ENCODE results near the gene CREG1.

CREG1 gene

DNA sequence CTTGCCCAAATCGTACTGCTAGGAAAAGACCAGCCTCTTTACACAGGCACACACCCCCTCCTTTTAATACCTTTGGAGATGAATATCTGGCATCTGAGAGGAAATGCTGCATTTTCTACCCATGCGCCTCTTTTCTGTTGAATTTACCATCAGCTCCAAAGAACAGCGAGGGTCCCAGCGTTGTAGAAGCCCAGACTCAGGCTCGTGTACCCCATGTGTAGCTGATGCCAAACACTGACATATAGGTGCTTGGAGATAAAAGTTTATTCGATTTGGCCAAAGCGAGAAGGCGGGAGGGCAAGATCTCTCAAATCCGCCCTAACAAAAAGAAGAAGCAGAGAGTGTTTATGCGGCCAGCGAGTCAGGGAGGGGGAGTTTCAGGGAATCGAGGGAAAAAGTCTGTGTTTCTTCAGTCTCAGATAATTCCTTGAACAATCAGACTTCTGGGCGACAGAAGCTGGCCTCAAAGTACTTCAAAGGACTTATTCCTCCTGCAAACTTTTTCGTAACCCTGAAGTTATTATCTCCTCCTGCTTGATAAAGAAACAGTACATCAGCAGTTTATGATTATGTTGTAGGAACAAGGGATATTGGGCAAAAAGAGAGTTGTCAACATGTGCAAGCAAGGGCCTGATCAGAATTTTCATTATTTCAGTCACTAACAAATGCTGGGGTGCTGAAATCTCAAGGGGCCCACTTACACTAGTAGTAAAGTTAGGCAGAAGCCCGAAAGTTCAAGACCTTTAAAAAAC is 642 bp upstream of the CREG1 start (continued):
- TF ChIP-seq ZBTB8A (tag by site-specific recombination; IDR thresholded peaks at IDR 0.05), result peak; percentile 10; the same call in 1 of the 2 replicates
- TF ChIP-seq ZNF341 (tag by site-specific recombination; IDR thresholded peaks at IDR 0.05; ENCODE audit: low read depth), result 0 out of 2 replicates have a peak, but pooled peaks have one; percentile 41
- TF ChIP-seq ZNF791 (tag by site-specific recombination; IDR thresholded peaks at IDR 0.05), result no peak
- TF ChIP-seq KLF16 (tag by site-specific recombination; IDR thresholded peaks at IDR 0.05), result no peak
- peak; percentile 78 for TF ChIP-seq ZBTB17 (tag by site-specific recombination; IDR thresholded peaks at IDR 0.05)
- 0 out of 2 replicates have a peak, but pooled peaks have one; percentile 63 for TF ChIP-seq ZNF501 (tag by site-specific recombination; IDR thresholded peaks at IDR 0.05)
- no peak for TF ChIP-seq ZNF76 (tag by site-specific recombination; IDR thresholded peaks at IDR 0.05; ENCODE audit: borderline replicate concordance, low read depth)
- TF ChIP-seq HOXC10 (CRISPR knock-in tag; IDR thresholded peaks at IDR 0.05), result no peak
- peak; percentile 49; the same call in 1 of the 2 replicates for TF ChIP-seq ZNF398 (tag by site-specific recombination; IDR thresholded peaks at IDR 0.05)

DNA sequence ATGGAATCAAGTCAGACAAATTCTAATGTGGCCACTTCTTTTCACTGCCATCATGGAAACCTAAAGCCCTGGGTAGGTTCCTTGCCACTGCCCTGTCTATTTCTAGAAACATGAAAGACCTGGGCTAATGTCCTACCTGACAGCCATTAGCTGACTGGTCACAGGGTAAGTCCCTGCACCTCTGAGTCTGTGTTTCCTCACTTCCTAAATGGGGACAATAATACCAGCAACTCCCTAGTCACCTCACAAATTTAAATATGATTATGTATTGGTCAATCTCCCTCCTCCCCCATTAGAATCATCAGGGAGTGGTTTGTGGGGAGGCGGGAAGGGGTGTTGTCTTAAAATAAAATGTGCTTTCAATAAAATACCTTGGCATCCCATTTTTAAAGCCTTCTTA is 2.2 kb downstream of the CREG1 start:
- CTCF ChIA-PET, result interaction anchor here (4.7 to 4.9 kb wide), 2 partner anchors 11 to 18 kb away, joined by 16 to 39 read pairs; no protein-coding TSS in a partner anchor
- H3K9me3 ChIP-seq (ENCODE audit: control insufficient read depth, insufficient read depth, low read depth, low read length), result no peaks in the 10 kb centered on the region
- H3K27ac ChIP-seq (ENCODE audit: extremely low read depth, low read depth, low read length), result no peak overlapping the region
- POLR2A ChIA-PET, result interaction anchor here (1.5 kb wide), 1 partner anchor 96 kb away, joined by 3 read pairs; no protein-coding TSS in a partner anchor
- H3K4me1 ChIP-seq (ENCODE audit: control insufficient read depth, insufficient read depth, low read length), result no peaks in the 10 kb centered on the region
- H3K36me3 ChIP-seq (ENCODE audit: control insufficient read depth in 2 of 2, insufficient read depth in 1 of 2, low read length in 2 of 2), result peaks cover 0 to 14% of the 10 kb centered on the region in 2 experiments; a peak in 1 of 3 replicates
- H3K4me3 ChIP-seq (ENCODE audit: low read depth, low read length), result no peak overlapping the region
- TF ChIP-seq, protein P1, sequence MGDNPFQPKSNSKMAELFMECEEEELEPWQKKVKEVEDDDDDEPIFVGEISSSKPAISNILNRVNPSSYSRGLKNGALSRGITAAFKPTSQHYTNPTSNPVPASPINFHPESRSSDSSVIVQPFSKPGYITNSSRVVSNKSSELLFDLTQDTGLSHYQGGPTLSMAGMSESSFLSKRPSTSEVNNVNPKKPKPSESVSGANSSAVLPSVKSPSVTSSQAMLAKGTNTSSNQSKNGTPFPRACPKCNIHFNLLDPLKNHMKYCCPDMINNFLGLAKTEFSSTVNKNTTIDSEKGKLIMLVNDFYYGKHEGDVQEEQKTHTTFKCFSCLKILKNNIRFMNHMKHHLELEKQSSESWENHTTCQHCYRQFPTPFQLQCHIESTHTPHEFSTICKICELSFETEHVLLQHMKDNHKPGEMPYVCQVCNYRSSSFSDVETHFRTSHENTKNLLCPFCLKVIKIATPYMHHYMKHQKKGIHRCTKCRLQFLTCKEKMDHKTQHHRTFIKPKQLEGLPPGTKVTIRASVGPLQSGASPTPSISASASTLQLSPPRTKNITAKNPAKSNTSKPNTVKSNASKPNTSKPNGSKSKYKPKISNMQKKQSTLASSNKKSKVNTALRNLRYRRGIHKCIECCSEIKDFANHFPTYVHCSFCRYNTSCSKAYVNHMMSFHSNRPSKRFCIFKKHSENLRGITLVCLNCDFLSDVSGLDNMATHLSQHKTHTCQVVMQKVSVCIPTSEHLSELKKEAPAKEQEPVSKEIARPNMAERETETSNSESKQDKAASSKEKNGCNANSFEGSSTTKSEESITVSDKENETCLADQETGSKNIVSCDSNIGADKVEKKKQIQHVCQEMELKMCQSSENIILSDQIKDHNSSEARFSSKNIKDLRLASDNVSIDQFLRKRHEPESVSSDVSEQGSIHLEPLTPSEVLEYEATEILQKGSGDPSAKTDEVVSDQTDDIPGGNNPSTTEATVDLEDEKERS (tag by site-specific recombination; IDR thresholded peaks at IDR 0.05), result no peak
- TF ChIP-seq ZNF791 (tag by site-specific recombination; IDR thresholded peaks at IDR 0.05) (no peak), ZNF473 (tag by site-specific recombination; IDR thresholded peaks at IDR 0.05) (no peak), ZXDB (tag by site-specific recombination; IDR thresholded peaks at IDR 0.05) (no peak), ZNF133 (tag by site-specific recombination; IDR thresholded peaks at IDR 0.05) (no peak), ZNF302 (tag by site-specific recombination; IDR thresholded peaks at IDR 0.05; ENCODE audit: low read depth) (no peak)

GRCh38 chr1:167548059-167548932 is 5.3 kb downstream of the CREG1 start:
- POLR2A ChIA-PET, result no interaction called here

More at GRCh38 chr1:167548059-167548932, 5.3 kb downstream of the CREG1 start:
- CTCF ChIA-PET, result interaction anchor here (0.9 to 1.7 kb wide), 2 partner anchors 8 to 15 kb away, joined by 3 to 17 read pairs; no protein-coding TSS in a partner anchor
- Histone ChIP-seq H3K36me3 (ENCODE audit: control insufficient read depth in 2 of 2, insufficient read depth in 1 of 2, low read length in 2 of 2) (peaks cover 4 to 40% of the 10 kb centered on the region in 2 experiments; a peak in 2 of 3 replicates), H3K4me1 (ENCODE audit: control insufficient read depth, insufficient read depth, low read length) (no peaks in the 10 kb centered on the region), H3K4me3 (ENCODE audit: low read depth, low read length) (no peak overlapping the region), H3K27ac (ENCODE audit: extremely low read depth, low read depth, low read length) (no peak overlapping the region), H3K9me3 (ENCODE audit: control insufficient read depth, insufficient read depth, low read depth, low read length) (no peaks in the 10 kb centered on the region)
- no peak for TF ChIP-seq GLIS1 (tag by site-specific recombination; IDR thresholded peaks at IDR 0.05)
- no peak for TF ChIP-seq ZNF37A (tag by site-specific recombination; IDR thresholded peaks at IDR 0.05)
- TF ChIP-seq ZBTB26 (tag by site-specific recombination; optimal IDR thresholded peaks at IDR 0.05), result no peak
- no peak for TF ChIP-seq ZNF133 (tag by site-specific recombination; IDR thresholded peaks at IDR 0.05)
- no peak for TF ChIP-seq MZF1 (tag by site-specific recombination; IDR thresholded peaks at IDR 0.05; ENCODE audit: borderline replicate concordance)
- TF ChIP-seq ZNF777 (tag by site-specific recombination; IDR thresholded peaks at IDR 0.05; ENCODE audit: borderline replicate concordance), result no peak
- TF ChIP-seq ZNF585B (tag by site-specific recombination; IDR thresholded peaks at IDR 0.05), result no peak
- no peak for TF ChIP-seq ZNF624 (tag by site-specific recombination; IDR thresholded peaks at IDR 0.05)
